HepG2 (cell line): Measurements from ENCODE around the gene CDC42EP5. TPM values are rescaled to one million over a fixed set of nuclear protein-coding genes. Genes with fewer than 3 reads are reported as not detected.

Experiments used
- ZNF407 ChIP-seq: sonication (generic); formaldehyde crosslinking; IDR thresholded peaks from one replicate; pipeline ENCODE4 v1.5.1; 2020; ENCODE audit warnings: mild to moderate bottlenecking, missing genetic modification reagents; ENCODE audit errors: not compliant biosample characterization
- polyA plus RNA-seq, 8 experiments: library from polyadenylated mRNA; depleted of rRNA in 3 of 8; stranded (reverse) in 7 of 8; unstranded in 1 of 8; fragments of >200 nt; fragmentation: Illumina TruSeq in 4 of 8; extraction: Trizol in 4 of 8; gene quantifications; 2 replicates each; pipeline versions ENCODE4 v1.2.1 to v1.2.3, GENCODE V29; 2011 to 2016; ENCODE audit warnings: low read depth in 4 of 8, missing spikeins in 1 of 8, mixed read lengths in 1 of 8; ENCODE audit not compliant: insufficient read depth in 1 of 8
- total RNA-seq, 5 experiments: library from RNA; depleted of rRNA; stranded (reverse); fragments of >200 nt; fragmentation: Illumina TruSeq; extraction: Trizol; gene quantifications; 2 replicates each; pipeline ENCODE4 v1.2.3, GENCODE V29; 2016; ENCODE audit warnings: low read depth in 1 of 5

The CDC42EP5 gene
- total and polyA plus RNA-seq, 2 of the 13 experiments (the other 11 are each of a cell fraction or from before 2014, with no cell fraction given) = 0.41 to 1.6 TPM

- no peak for TF ChIP-seq ZNF407
Observed at GRCh38 chr19:54448774-54449700, 24.1 kb downstream of the CDC42EP5 start, which contains the start of gene LENG8 (continued).
